Spleen (tissue), 11 donors: ENCODE measurements around the gene CSGALNACT2. TPM values are rescaled to one million over a fixed set of nuclear protein-coding genes. Genes with fewer than 3 reads are reported as not detected.
"Not testable (repeated sequence)": the region's sequence is repeated elsewhere in the genome, so short reads cannot be mapped to it uniquely, and the experiment has no call there.

Experiments used
- DNase-seq: peaks from one replicate; pipeline ENCODE4 v3.0.0-alpha.2; 2020
- H3K27ac ChIP-seq, 8 donors: fragments of 200-600 bp; sonication (generic) in 7 of 8; 1 replicate in 4 of 8; 2 replicates in 4 of 8; pipeline versions ENCODE4 v1.5.0 to v1.8.0; 2016 to 2021; ENCODE audit warnings: inconsistent platforms in 4 of 8, mild to moderate bottlenecking in 4 of 8, moderate library complexity in 1 of 8
- H3K27me3 ChIP-seq, 7 donors: fragments of 200-600 bp; sonication (generic) in 6 of 7; replicated peaks in 1 of 7; 1 replicate in 4 of 7; 2 replicates in 3 of 7; pipeline versions ENCODE4 v1.5.0 to v1.8.0; 2016 to 2021; ENCODE audit warnings: inconsistent platforms in 3 of 7, mild to moderate bottlenecking in 1 of 7
- H3K36me3 ChIP-seq, 6 donors: fragments of 200-600 bp; sonication (generic) in 5 of 6; 1 replicate in 4 of 6; 2 replicates in 2 of 6; pipeline versions ENCODE4 v1.5.0 to v1.8.0; 2016 to 2021; ENCODE audit warnings: inconsistent platforms in 2 of 6
- H3K4me1 ChIP-seq, 6 donors: fragments of 200-600 bp; sonication (generic) in 5 of 6; 1 replicate in 3 of 6; 2 replicates in 3 of 6; pipeline versions ENCODE4 v1.5.0 to v1.8.0; 2016 to 2021; ENCODE audit warnings: inconsistent platforms in 3 of 6
- H3K4me3 ChIP-seq, 8 donors: fragments of 200-600 bp; sonication (generic) in 7 of 8; 1 replicate in 4 of 8; 2 replicates in 4 of 8; pipeline versions ENCODE4 v1.5.0 to v1.8.0; 2016 to 2021; ENCODE audit warnings: inconsistent platforms in 4 of 8, mild to moderate bottlenecking in 4 of 8, moderate library complexity in 2 of 8
- H3K9me3 ChIP-seq, 8 donors: fragments of 200-600 bp; sonication (generic) in 7 of 8; 1 replicate in 4 of 8; 2 replicates in 4 of 8; pipeline versions ENCODE4 v1.5.0 to v1.8.0; 2016 to 2021; ENCODE audit warnings: inconsistent platforms in 4 of 8
- CTCF ChIP-seq, 11 experiments: fragments of 200-600 bp in 7 of 11; fragments of 450-650 bp in 4 of 11; sonication (generic) in 4 of 11; IDR thresholded peaks in 8 of 11; conservative IDR thresholded peaks in 3 of 11; 1 replicate in 7 of 11; 2 replicates in 4 of 11; pipeline versions ENCODE4 v1.4.0 to v1.8.0; 2016 to 2021; ENCODE audit warnings: antibody characterized with exemption in 11 of 11, inconsistent platforms in 4 of 11, mild to moderate bottlenecking in 1 of 11
- POLR2A ChIP-seq, 3 donors: fragments of 450-650 bp; IDR thresholded peaks; one replicate each; pipeline ENCODE4 v1.5.1; 2017; ENCODE audit warnings: antibody characterized with exemption in 3 of 3, mild to moderate bottlenecking in 1 of 3
- POLR2AphosphoS5 ChIP-seq, 3 donors: sonication (generic); formaldehyde crosslinking; IDR thresholded peaks; one replicate each; pipeline ENCODE4 v1.5.1; 2017; ENCODE audit warnings: antibody characterized with exemption in 3 of 3
- WGBS, 5 donors: extraction: QIAGEN DNeasy Blood & Tissue Kit in 3 of 5; methylation state at CpG; one replicate each; pipeline versions ENCODE4 v1.1.5 to v1.1.7; 2013 to 2018; 5-methylcytosine and 5-hydroxymethylcytosine counted together
- intact Hi-C: fragments of 100-400 bp; cut with DNase I; formaldehyde crosslinking; loops from one replicate; pipeline ENCODE4 v1.15.0; 2023; ENCODE audit warnings: low total_unique reads
- polyA plus RNA-seq, 3 donors: library from polyadenylated mRNA; stranded (reverse); fragments of 200-250 nt; gene quantifications; one replicate each; pipeline ENCODE4 v1.2.1, GENCODE V29; 2013
- total RNA-seq, 7 donors: library from RNA; depleted of rRNA in 3 of 7; stranded (reverse); fragments of >200 nt in 3 of 7; fragmentation: NEBNext Ultra II Directional in 4 of 7; extraction: Animal tissue kit (Norgen Biotek cat#: 25700) in 4 of 7; gene quantifications; one replicate each; pipeline versions ENCODE4 v1.1.0 to v1.2.1, GENCODE V29; 2016 to 2021
- donor health status: healthy with polysubstance abuse.
- donor health status: DM: no; HTN: no; CAD: no; lungs with moderate emphysema.
- donor health status: DM: no; HTN: no; CAD: no.
- donor health status: Bipolar disorder and iron deficiency.
- donor health status: healthy.
- donor health status: DM: no; HTN: no; CAD: no.
- donor health status: DM: yes; HTN: yes; CAD: no.

The CSGALNACT2 gene
- total and polyA plus RNA-seq, 10 donors: 8.1 to 77.1 (median 34.2) TPM

GRCh38 chr10:43176271-43176670, 38.0 kb downstream of the CSGALNACT2 start:
- Histone ChIP-seq H3K4me1 (peaks cover 0 to 34% (median 12%) of the 10 kb centered on the region in 6 donors), H3K27ac (peak overlapping the region in 1 of 8 donors; percentile 8), H3K36me3 (peaks cover 0 to 100% (median 60%) of the 10 kb centered on the region in 6 donors), H3K4me3 (no peak overlapping the region), H3K9me3 (peaks cover 0 to 27% (median 21%) of the 10 kb centered on the region in 8 donors), H3K27me3 (no peaks in the 10 kb centered on the region)
- DNase-seq: no peak
- intact Hi-C loops: no loop called here
- 95 to 98% (median 97%) methylated on average over 3 of the region's 3 CpGs for WGBS, 5 donors
- TF ChIP-seq CTCF (IDR thresholded peaks at IDR 0.05 in 8 of 11, conservative IDR thresholded peaks at IDR 0.05 in 3 of 11) (no peak), POLR2AphosphoS5 (IDR thresholded peaks at IDR 0.05) (no peak), POLR2A (IDR thresholded peaks at IDR 0.05) (no peak)

GRCh38 chr10:43177595-43177994, 39.4 kb downstream of the CSGALNACT2 start:
- H3K36me3 ChIP-seq: peaks cover 0 to 100% (median 63%) of the 10 kb centered on the region in 6 donors
- peaks cover 0 to 23% (median 7%) of the 10 kb centered on the region in 6 donors for H3K4me1 ChIP-seq
- no peak for DNase-seq
- no peak overlapping the region for H3K4me3 ChIP-seq
- TF ChIP-seq POLR2AphosphoS5 (IDR thresholded peaks at IDR 0.05) (no peak), POLR2A (IDR thresholded peaks at IDR 0.05) (no peak), CTCF (IDR thresholded peaks at IDR 0.05 in 8 of 11, conservative IDR thresholded peaks at IDR 0.05 in 3 of 11) (no peak)
- WGBS, 5 donors: 79 to 93% (median 81%) methylated on average over 1 of the region's 1 CpG
- peaks cover 0 to 27% (median 21%) of the 10 kb centered on the region in 8 donors for H3K9me3 ChIP-seq
- H3K27me3 ChIP-seq: no peaks in the 10 kb centered on the region
- intact Hi-C loops: no loop called here
- peak overlapping the region in 1 of 8 donors; percentile 8 for H3K27ac ChIP-seq

GRCh38 chr10:43181146-43181545, 42.9 kb downstream of the CSGALNACT2 start:
- peaks cover 0 to 27% (median 21%) of the 10 kb centered on the region in 8 donors for H3K9me3 ChIP-seq
- peaks cover 0 to 100% (median 66%) of the 10 kb centered on the region in 6 donors for H3K36me3 ChIP-seq
- DNase-seq: no peak
- intact Hi-C loops: no loop called here
- 97 to 100% (median 100%) methylated on average over 1 of the region's 1 CpG for WGBS, 5 donors
- H3K27me3 ChIP-seq: no peaks in the 10 kb centered on the region
- TF ChIP-seq POLR2AphosphoS5 (IDR thresholded peaks at IDR 0.05) (no peak), CTCF (IDR thresholded peaks at IDR 0.05 in 8 of 11, conservative IDR thresholded peaks at IDR 0.05 in 3 of 11) (no peak), POLR2A (IDR thresholded peaks at IDR 0.05) (no peak)
- no peak overlapping the region for H3K27ac ChIP-seq
- no peaks in the 10 kb centered on the region for H3K4me1 ChIP-seq
- no peak overlapping the region for H3K4me3 ChIP-seq

GRCh38 chr10:43183764-43184163, 45.5 kb downstream of the CSGALNACT2 start:
- H3K36me3 ChIP-seq: peaks cover 0 to 97% (median 49%) of the 10 kb centered on the region in 6 donors
- H3K27ac ChIP-seq, H3K4me1 ChIP-seq, DNase-seq, H3K27me3 ChIP-seq, intact Hi-C loops, H3K4me3 ChIP-seq: not testable (repeated sequence)
- WGBS, 5 donors: 95 to 100% (median 96%) methylated on average over 3 of the region's 3 CpGs
- H3K9me3 ChIP-seq: peaks cover 0 to 11% (median 7%) of the 10 kb centered on the region in 8 donors

- Histone ChIP-seq H3K4me1 (no peaks in the 10 kb centered on the region), H3K4me3 (no peak overlapping the region), H3K27ac (no peak overlapping the region), H3K9me3 (no peaks in the 10 kb centered on the region), H3K36me3 (peaks cover 0 to 81% (median 29%) of the 10 kb centered on the region in 6 donors), H3K27me3 (no peaks in the 10 kb centered on the region)
- intact Hi-C loops: no loop called here
- WGBS, 5 donors: 89 to 99% (median 93%) methylated on average over 4 of the region's 4 CpGs
- TF ChIP-seq POLR2A (IDR thresholded peaks at IDR 0.05): no peak
- TF ChIP-seq POLR2AphosphoS5 (IDR thresholded peaks at IDR 0.05): no peak
- TF ChIP-seq CTCF (IDR thresholded peaks at IDR 0.05 in 8 of 11, conservative IDR thresholded peaks at IDR 0.05 in 3 of 11): no peak
- DNase-seq: no peak
Observed at GRCh38 chr10:43186150-43186549, 47.9 kb downstream of the CSGALNACT2 start.
